GM12875 (cell line): ENCODE measurements around the gene ST13.
"Not testable (repeated sequence)": the region's sequence is repeated elsewhere in the genome, so short reads cannot be mapped to it uniquely, and the experiment has no call there.

ENCODE experiments used
- H3K4me3 ChIP-seq: one replicate; pipeline ENCODE4 v1.5.1; 2011; ENCODE audit warnings: low read depth, low read length, control low read depth
- TF ChIP-seq, protein P1 (sequence below): IDR thresholded peaks from 2 replicates; pipeline ENCODE4 v1.5.1; 2011; ENCODE audit warnings: low read depth, mild to moderate bottlenecking, control low read depth, inconsistent platforms, low read length, moderate library complexity, borderline replicate concordance; ENCODE audit not compliant: insufficient read depth

Gene ST13

DNA sequence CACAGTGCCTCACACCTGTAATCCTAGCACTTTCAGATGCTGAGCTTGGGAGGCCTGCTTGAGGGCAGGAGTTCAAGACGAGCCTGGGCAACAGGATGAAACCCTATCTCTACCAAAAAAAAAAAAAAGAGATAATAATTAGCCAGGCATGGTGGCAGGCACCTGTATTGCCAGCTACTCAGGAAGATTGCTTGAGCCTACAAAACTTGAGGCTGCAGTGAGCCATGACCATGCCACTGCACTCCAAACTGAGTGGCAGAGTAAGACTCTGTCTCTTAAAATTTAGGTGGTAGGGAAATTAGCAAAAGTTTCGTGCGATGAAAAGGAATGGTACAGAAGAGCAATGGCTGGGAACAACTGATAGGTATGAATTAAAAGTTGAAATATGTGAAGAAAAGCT lies 18.0 kb downstream of the ST13 start:
- TF ChIP-seq, protein P1, sequence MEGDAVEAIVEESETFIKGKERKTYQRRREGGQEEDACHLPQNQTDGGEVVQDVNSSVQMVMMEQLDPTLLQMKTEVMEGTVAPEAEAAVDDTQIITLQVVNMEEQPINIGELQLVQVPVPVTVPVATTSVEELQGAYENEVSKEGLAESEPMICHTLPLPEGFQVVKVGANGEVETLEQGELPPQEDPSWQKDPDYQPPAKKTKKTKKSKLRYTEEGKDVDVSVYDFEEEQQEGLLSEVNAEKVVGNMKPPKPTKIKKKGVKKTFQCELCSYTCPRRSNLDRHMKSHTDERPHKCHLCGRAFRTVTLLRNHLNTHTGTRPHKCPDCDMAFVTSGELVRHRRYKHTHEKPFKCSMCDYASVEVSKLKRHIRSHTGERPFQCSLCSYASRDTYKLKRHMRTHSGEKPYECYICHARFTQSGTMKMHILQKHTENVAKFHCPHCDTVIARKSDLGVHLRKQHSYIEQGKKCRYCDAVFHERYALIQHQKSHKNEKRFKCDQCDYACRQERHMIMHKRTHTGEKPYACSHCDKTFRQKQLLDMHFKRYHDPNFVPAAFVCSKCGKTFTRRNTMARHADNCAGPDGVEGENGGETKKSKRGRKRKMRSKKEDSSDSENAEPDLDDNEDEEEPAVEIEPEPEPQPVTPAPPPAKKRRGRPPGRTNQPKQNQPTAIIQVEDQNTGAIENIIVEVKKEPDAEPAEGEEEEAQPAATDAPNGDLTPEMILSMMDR: no peak
- H3K4me3 ChIP-seq: no peak overlapping the region

DNA sequence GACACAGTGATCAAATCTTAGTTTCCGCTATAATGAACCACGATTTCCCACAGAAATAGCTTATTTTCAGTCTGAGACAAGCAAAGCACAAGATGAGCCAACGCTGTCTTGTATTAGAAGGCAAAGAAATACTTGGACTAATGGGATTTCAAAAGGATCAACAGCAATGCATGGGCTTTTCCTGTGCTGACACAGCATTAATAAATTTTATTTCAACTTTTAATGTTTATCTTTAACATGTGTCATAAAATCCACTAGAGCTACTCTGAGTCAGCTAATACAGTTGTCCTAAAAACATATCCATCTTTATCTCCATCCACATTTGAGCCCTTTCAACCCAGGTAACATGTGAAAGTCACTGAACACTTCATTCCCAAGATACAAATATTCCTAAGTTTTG lies 21.8 kb downstream of the ST13 start:
- no peak overlapping the region for H3K4me3 ChIP-seq
- TF ChIP-seq, protein P1: no peak

DNA sequence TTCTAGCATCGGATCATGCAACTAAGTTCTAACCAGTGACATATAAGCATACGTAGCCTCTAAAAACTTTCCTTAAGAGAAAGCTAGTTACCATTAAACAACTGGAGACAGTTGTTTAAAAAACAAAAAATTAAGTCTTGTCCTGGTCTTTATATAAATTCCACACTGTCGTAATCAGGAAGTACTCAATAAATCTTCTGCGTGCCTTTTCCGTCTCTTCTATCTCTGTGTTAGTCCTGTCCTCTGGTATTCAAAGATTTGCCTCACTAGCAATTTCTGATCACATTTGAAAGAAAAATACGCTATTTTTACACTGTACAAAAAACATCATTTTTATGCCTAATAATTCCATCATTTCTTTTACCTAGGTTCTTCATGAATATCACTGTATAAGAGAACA lies 27.3 kb downstream of the ST13 start:
- no peak overlapping the region for H3K4me3 ChIP-seq
- TF ChIP-seq, protein P1: no peak

DNA sequence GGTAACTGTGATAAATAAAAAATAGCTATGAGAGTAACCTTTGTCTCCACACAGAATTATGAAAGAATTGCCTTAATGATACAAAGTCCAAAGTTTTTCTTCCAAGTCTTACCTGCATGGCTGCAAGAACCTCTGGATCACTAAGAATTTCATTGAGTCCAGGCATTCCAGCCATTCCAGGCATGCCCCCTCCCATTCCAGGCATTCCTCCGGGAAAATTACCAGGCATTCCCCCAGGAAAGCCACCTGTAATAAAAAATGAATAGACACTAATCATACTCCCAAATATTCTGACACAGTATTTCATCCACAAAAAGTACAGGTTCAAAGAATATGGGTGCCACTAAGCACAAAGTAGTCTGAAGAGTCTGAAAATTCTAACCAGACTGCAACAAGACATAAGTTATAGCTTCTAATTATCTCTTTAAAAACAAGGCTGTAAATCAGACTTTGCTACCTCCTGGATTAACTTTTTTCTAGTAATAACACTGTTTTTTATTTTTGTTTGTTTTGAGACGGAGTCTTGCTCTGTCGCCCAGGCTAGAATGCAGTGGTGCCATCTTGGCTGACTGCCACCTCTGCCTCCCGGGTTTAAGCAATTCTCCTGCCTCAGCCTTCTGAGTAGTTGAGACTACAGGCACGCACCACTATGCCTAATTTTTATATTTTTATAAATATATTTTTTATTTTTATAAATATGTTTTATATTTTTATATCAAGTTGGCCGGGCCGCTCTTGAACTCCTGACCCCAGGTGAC lies 29.3 kb downstream of the ST13 start:
- TF ChIP-seq, protein P1: no peak
- H3K4me3 ChIP-seq: no peak overlapping the region

DNA sequence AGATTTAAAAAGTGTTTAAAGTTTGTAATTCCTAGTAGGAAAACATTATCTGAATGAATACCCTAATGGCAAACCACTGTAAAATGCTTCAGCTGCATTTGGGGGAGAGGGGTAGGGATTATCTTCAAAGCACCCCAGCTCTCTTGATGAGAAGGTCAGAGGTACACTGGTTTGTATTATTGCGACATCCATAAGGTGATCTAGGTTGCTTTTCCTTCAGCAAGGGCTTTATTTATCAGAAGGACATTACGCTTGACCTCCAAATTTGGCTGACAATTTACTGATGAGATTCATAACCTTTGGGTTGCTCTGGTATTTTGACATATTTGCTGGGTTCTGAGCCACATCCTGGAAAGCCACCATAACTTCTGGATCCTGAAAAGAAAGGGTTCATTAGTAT lies 30.1 kb downstream of the ST13 start:
- not testable (repeated sequence) for H3K4me3 ChIP-seq

DNA sequence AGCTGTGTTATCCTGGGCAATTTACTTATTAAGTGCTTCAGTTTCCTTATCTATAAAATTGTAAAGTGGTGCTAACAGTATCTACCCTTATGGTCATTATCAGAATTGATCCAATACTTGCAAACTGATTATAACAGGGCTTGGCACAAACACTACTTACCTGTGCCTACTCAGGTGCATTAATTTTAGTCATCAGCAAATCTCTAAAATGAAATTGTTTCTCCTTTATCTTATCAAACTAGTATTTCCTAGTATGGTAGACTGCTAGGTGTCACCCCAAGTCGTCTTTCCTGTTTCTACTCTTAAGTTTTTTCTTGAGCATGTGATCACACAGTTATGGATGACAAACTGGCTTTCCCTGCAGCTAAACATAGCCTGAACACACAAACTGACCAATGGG lies 33.0 kb downstream of the ST13 start:
- no peak overlapping the region for H3K4me3 ChIP-seq
- TF ChIP-seq, protein P1: no peak

DNA sequence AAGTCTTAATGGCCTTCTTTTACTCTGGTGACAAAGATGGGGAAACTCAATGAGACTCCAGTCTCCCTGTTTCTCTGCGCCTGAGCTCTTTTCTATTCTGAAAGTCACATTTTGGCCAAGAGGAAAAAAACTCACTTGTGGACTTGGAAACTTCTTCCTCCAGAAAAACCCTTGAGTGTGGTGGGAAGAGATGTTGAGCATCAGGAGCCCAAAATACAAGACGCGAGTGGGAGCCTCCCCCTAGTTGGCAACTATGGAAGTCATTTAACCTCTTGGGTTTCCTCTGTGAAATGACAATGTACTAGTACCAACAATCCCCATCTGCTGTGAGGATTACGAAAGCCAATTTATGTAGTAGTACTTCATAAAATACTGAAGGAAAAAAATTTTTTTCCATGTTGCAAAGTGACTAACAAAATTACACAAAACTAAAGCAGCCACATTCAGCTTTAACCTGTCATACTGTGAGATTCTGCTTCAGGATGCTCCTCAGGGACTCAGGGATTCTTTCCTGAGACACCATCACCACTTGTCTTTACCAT lies 36.8 kb downstream of the ST13 start:
- H3K4me3 ChIP-seq: peak overlapping the region; percentile 55
- TF ChIP-seq, protein P1: no peak
